PC-3 (cell line): ENCODE measurements around the gene TFEB. TPM values are rescaled to one million over a fixed set of nuclear protein-coding genes. Genes with fewer than 3 reads are reported as not detected.

ENCODE experiments used
- ATAC-seq: fragments of 200-7000 bp; cut with Tn5 transposase; 2 replicates; pipeline ENCODE4 v1.9.1; 2020; ENCODE audit warnings: mild to moderate bottlenecking, moderate library complexity
- BruUV-seq: library from RNA; stranded (reverse); fragments of 400-500 nt; replicated peaks from 2 replicates; lab custom pipeline; 2021; lab: Mats Ljungman, UMichigan
- CTCF ChIA-PET: fragments of 300-600 bp; sonication (Branson Sonifier 250); formaldehyde crosslinking; loops from one replicate; lab custom pipeline; 2022; ENCODE audit warnings: antibody characterized with exemption; lab: Charles Lee
- POLR2A ChIA-PET: fragments of 300-600 bp; sonication (Branson Sonifier 250); formaldehyde crosslinking; loops from one replicate; lab custom pipeline; 2022; ENCODE audit warnings: antibody characterized with exemption; ENCODE audit not compliant: unreplicated experiment; lab: Charles Lee
- DNase-seq: peaks from one replicate; pipeline ENCODE4 v3.0.0-alpha.2; 2015
- H2AFZ ChIP-seq: fragments of 300-600 bp; sonication (generic); 2 replicates; pipeline ENCODE4 v1.6.0; 2016; ENCODE audit warnings: antibody characterized with exemption, low read length
- H3F3A ChIP-seq: fragments of 300-600 bp; sonication (generic); one replicate; pipeline ENCODE4 v1.6.0; 2017; ENCODE audit warnings: antibody characterized with exemption, low read length, control low read depth, mild to moderate bottlenecking; ENCODE audit not compliant: unreplicated experiment
- H3K27ac ChIP-seq: fragments of 300-600 bp; sonication (generic); 2 replicates; pipeline ENCODE4 v1.5.1; 2016; ENCODE audit warnings: mild to moderate bottlenecking, low read length
- H3K27me3 ChIP-seq: fragments of 300-600 bp; sonication (generic); 2 replicates; pipeline ENCODE4 v1.6.1; 2016; ENCODE audit warnings: low read length, mixed read lengths
- H3K36me3 ChIP-seq: fragments of 300-600 bp; sonication (generic); 2 replicates; pipeline ENCODE4 v1.6.1; 2016; ENCODE audit warnings: low read depth, mixed run types, low read length, mixed read lengths
- H3K4me1 ChIP-seq: fragments of 300-600 bp; sonication (generic); 2 replicates; pipeline ENCODE4 v1.5.1; 2016; ENCODE audit warnings: low read length; ENCODE audit not compliant: insufficient read depth
- H3K4me2 ChIP-seq: fragments of 300-600 bp; sonication (generic); 2 replicates; pipeline ENCODE4 v1.6.0; 2016; ENCODE audit warnings: low read length
- H3K4me3 ChIP-seq: fragments of 300-600 bp; sonication (generic); 2 replicates; pipeline ENCODE4 v1.5.1; 2016; ENCODE audit warnings: mild to moderate bottlenecking, low read length, mixed read lengths
- H3K79me2 ChIP-seq: fragments of 300-600 bp; sonication (generic); 2 replicates; pipeline ENCODE4 v1.6.1; 2017; ENCODE audit warnings: low read length, mixed read lengths
- H3K9ac ChIP-seq: fragments of 300-600 bp; sonication (generic); 2 replicates; pipeline ENCODE4 v1.6.0; 2016; ENCODE audit warnings: mild to moderate bottlenecking, low read length
- H3K9me2 ChIP-seq: fragments of 300-600 bp; sonication (generic); replicated peaks from 2 replicates; pipeline ENCODE4 v1.6.1; 2016; ENCODE audit warnings: mixed run types, low read length, mixed read lengths
- H3K9me3 ChIP-seq: fragments of 300-600 bp; sonication (generic); 2 replicates; pipeline ENCODE4 v1.6.1; 2016; ENCODE audit warnings: low read length, mixed read lengths
- H4K20me1 ChIP-seq: fragments of 300-600 bp; sonication (generic); 2 replicates; pipeline ENCODE4 v1.6.1; 2016; ENCODE audit warnings: low read length, mixed read lengths
- CTCF ChIP-seq: fragments of 300-600 bp; sonication (generic); conservative IDR thresholded peaks from 2 replicates; pipeline ENCODE4 v1.5.1; 2017; ENCODE audit warnings: antibody characterized with exemption, low read depth, mild to moderate bottlenecking, low read length
- EZH2 ChIP-seq: fragments of 300-600 bp; sonication (generic); IDR thresholded peaks from one replicate; pipeline ENCODE4 v1.6.1; 2017; ENCODE audit warnings: antibody characterized with exemption, mild to moderate bottlenecking, low read length; ENCODE audit not compliant: unreplicated experiment
- EZH2phosphoT487 ChIP-seq: fragments of 300-600 bp; sonication (generic); IDR thresholded peaks from 2 replicates; pipeline ENCODE4 v1.6.1; 2018; ENCODE audit warnings: mild to moderate bottlenecking, antibody characterized with exemption, low read length, borderline replicate concordance
- intact Hi-C: fragments of 100-400 bp; cut with micrococcal nuclease; formaldehyde crosslinking; loops from 2 replicates; pipeline ENCODE4 v1.9.0; 2023
- total RNA-seq: library from RNA; depleted of rRNA; stranded (reverse); fragments of >200 nt; gene quantifications from 2 replicates; pipeline ENCODE4 v1.2.3, GENCODE V29; 2014

TFEB gene
- total RNA-seq, 1 experiment from 2014 or later = 4.2 TPM

DNA sequence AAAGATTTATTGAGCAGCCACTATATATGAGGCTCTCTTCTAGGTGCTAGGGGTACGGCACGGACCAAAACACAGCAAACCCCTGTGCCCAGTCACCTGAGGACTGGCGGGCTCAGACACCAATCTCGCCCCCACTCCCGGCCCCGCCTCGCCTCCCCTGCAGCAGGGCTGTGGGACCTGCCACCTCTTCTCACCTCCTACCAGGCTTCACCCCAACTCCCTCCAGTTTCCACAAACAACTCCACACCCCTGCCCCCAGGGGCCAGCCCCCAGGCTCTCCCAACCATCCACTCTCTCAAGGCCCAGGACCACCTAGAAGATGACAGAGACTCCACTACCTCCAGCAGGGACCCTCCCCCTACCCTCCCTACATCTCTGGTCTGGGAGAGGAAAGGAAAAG, 6.5 kb downstream of the TFEB start:
- DNase-seq = no peak
- no peak overlapping the region for H3K27ac ChIP-seq
- H3K4me3 ChIP-seq = no peak overlapping the region
- no peak overlapping the region for H3K4me2 ChIP-seq
- H3K79me2 ChIP-seq = no peaks in the 10 kb centered on the region
- no peaks in the 10 kb centered on the region for H3K27me3 ChIP-seq
- 0 out of 2 replicates have a peak, but pooled peaks cover 8% of the 10 kb centered on the region for H3K4me1 ChIP-seq
- ChIA-PET CTCF (no interaction called here), POLR2A (no interaction called here)
- H3K9me2 ChIP-seq = no peaks in the 10 kb centered on the region
- TF ChIP-seq CTCF = no peak
- no peak for TF ChIP-seq EZH2phosphoT487
- TF ChIP-seq EZH2 = no peak
- no TSS peak for BruUV-seq
- H3K9ac ChIP-seq = no peak overlapping the region
- H3K36me3 ChIP-seq = no peaks in the 10 kb centered on the region
- H2AFZ ChIP-seq = no peak overlapping the region
- no peaks in the 10 kb centered on the region for H3K9me3 ChIP-seq
- intact Hi-C loops = no loop called here
- ATAC-seq = no peak
- H3F3A ChIP-seq = no peaks in the 10 kb centered on the region
- H4K20me1 ChIP-seq = no peaks in the 10 kb centered on the region

GRCh38 chr6:41728073-41728936, 7.1 kb downstream of the TFEB start:
- Histone ChIP-seq H3K27ac (no peak overlapping the region), H3K4me2 (no peak overlapping the region), H3K4me3 (no peak overlapping the region), H3K9me3 (no peaks in the 10 kb centered on the region), H3K36me3 (no peaks in the 10 kb centered on the region), H3K27me3 (no peaks in the 10 kb centered on the region), H3K9ac (no peak overlapping the region), H3K9me2 (no peaks in the 10 kb centered on the region), H2AFZ (no peak overlapping the region), H3K79me2 (no peaks in the 10 kb centered on the region), H3K4me1 (peaks cover 2% of the 10 kb centered on the region; the same call in 1 of the 2 replicates), H3F3A (no peaks in the 10 kb centered on the region), H4K20me1 (no peaks in the 10 kb centered on the region)
- ATAC-seq (no peak), DNase-seq (no peak)
- ChIA-PET POLR2A (no interaction called here), CTCF (no interaction called here)
- intact Hi-C loops = no loop called here
- no TSS peak for BruUV-seq
- TF ChIP-seq EZH2 (no peak), EZH2phosphoT487 (no peak), CTCF (no peak)

DNA sequence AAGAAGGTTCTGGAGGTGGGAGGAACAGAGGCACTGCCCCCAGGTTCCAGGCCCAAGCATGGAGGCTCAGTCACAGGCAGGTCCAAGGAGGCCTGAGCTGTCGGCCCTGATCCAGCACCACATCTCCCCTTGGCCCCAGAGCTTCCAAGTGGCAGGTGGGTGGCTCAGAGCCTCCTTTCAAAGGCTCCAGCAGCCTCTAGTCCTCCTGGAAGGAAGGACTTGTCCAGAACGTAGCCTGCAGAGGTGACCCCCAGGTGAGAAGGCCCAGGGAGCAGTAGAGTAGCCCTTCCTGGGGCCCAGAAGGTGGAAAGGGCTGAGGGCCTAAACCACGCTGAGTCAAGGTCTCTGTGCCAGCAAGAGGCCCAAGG, 7.7 kb downstream of the TFEB start:
- CTCF ChIA-PET = no interaction called here
- H3F3A ChIP-seq = no peaks in the 10 kb centered on the region
- DNase-seq = no peak

More for the DNA sequence above, 7.7 kb downstream of the TFEB start:
- Histone ChIP-seq H3K9me2 (no peaks in the 10 kb centered on the region), H3K9ac (no peak overlapping the region), H2AFZ (no peak overlapping the region), H3K27ac (no peak overlapping the region), H3K9me3 (no peaks in the 10 kb centered on the region), H3K36me3 (no peaks in the 10 kb centered on the region), H4K20me1 (no peaks in the 10 kb centered on the region), H3K4me2 (no peak overlapping the region), H3K4me1 (no peaks in the 10 kb centered on the region; the same call in 1 of the 2 replicates), H3K4me3 (no peak overlapping the region), H3K27me3 (no peaks in the 10 kb centered on the region), H3K79me2 (no peaks in the 10 kb centered on the region)
- ATAC-seq = no peak
- intact Hi-C loops = no loop called here
- no peak for TF ChIP-seq EZH2phosphoT487
- TF ChIP-seq CTCF = no peak
- TF ChIP-seq EZH2 = no peak
- POLR2A ChIA-PET = no interaction called here
- BruUV-seq = no TSS peak
